T follicular helper cell (primary cell): ENCODE results near the gene ZNF860.
"Not testable (repeated sequence)": the region's sequence is repeated elsewhere in the genome, so short reads cannot be mapped to it uniquely, and the experiment has no call there.

Source experiments
- DNase-seq: peaks from one replicate; pipeline ENCODE4 v3.0.0-alpha.2; 2020; ENCODE audit warnings: low read depth

ZNF860 gene

GRCh38 chr3:31960793-31961431, 20.6 kb upstream of the ZNF860 start:
- no peak for DNase-seq

DNA sequence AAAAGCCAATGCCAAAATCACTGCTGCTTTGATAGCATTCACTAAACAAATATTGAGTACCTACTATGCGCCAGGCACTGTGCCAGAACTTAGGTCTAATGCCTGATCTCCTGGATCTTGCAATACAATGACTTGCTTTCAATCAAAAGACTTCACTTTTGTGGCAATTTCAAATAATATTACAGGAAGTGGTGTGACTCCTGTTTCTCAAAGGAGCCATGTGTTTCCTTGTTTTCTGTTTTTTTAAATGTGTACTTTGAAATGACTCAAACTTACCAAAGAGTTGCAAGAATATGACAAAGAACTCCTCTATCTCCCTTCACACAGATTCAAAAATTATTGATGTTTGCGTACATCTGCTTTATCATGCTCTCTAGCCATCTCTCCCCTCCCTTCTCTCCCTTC, 18.7 kb upstream of the ZNF860 start:
- no peak for DNase-seq

- DNase-seq: no peak
These were observed 14.5 kb upstream of the ZNF860 start for GRCh38 chr3:31966978-31967591.

DNA sequence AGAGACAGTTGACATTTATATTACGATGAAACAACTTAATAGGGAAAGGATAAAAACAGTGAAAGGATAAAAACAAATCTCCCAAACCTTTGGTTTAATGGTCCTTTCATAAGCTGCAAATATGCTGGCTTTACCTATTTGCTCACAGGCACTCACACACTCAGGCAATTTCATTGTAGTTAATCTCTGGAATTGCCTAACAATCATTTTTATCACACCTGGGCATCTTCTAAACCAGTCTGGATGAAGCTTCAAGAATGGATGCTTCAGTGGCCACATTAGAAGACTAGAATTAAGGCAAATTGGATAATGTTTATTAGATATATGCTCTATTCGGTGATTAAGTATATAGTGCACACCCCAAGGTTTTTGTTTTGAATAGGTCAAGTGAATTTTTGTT, 14.0 kb upstream of the ZNF860 start:
- DNase-seq: no peak

GRCh38 chr3:31968369-31968926, 13.1 kb upstream of the ZNF860 start:
- no peak for DNase-seq

DNA sequence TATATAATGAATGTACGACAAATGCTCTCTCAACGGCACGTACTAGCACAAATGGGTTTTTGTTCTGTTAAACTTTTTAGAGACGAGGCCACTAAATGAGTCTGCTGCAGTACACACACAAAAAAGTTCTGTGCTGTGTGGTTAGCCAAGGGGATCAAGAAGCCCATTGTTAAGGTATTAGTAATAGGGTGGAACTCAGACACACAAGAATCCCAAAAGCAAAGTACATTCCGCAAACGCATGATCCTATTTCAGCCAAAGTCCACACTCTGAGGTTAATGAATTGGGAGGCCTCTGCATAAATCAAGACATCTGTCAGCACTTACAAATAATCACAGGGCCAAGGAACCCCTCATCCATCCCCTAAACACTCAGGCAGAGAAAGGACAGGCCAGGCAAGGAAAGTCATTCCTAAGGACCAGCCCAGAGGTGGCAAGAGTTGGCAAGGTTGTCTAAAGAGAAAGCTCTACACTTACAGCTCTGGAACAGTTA, 12.6 kb upstream of the ZNF860 start:
- no peak for DNase-seq

DNA sequence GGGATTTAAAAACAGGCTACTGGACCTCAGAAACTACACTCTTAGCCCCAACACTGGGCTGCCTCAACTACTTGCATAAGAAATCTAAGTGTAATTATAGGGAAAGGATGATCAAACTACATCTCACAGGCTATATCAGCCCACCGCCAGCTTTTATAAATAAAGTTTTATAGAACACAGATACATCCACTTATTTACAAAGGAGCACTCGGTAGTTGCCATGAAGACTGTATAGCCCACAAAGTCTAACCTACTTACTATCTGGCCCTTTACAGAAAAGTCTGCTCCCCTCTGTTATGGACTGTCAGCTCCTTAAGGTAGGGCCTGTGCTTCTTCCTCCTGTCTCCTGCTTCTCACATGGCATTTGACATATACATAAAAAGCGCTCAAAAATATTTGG, 9.9 kb upstream of the ZNF860 start:
- DNase-seq: no peak

GRCh38 chr3:31973081-31973480, 8.5 kb upstream of the ZNF860 start:
- no peak for DNase-seq

GRCh38 chr3:31973837-31974236, 7.7 kb upstream of the ZNF860 start:
- no peak for DNase-seq

- no peak for DNase-seq
These were observed 7.1 kb upstream of the ZNF860 start for GRCh38 chr3:31974471-31974870.

- no peak for DNase-seq
These were observed 6.6 kb upstream of the ZNF860 start for GRCh38 chr3:31974964-31975363.

DNA sequence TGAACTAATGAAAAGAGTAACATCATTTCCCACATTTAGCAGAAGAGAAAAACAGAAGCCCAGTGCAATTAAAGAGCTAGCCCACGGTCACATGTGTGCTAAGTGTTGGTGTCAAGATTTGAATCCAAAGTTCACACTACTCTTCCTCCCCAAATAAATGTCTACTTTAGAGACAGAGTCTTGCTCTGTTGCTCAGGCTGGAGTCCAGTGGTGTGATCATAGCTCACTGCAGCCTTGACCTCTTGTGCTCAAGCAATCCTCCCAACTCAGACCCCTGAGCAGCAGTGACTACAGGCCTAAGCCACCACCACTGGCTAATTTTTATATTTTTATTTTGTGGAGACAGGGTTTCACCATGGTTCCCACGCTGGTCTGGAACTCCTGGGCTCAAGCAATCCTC, 5.2 kb upstream of the ZNF860 start:
- DNase-seq: no peak

GRCh38 chr3:31977736-31978135, 3.8 kb upstream of the ZNF860 start:
- no peak for DNase-seq

DNA sequence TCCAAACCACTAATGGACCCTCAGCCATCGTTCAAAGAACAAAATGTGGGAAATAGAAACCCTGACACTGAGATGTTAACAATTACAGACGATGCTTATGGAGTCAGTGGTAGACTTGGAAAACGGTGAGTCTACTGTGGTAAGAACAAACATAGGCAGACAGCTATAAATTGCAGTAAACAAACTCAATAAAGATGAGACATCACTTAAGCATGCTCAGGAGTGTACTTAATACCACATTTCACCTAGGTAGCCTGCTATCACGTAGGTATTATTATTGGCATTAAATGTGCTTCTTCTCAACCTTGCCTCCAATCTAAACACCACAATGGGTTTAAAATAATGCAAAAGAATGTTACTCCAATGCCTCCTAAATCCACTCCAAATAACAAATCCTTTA, 3.0 kb upstream of the ZNF860 start:
- DNase-seq: no peak

- DNase-seq: no peak
These were observed 2.4 kb upstream of the ZNF860 start for GRCh38 chr3:31979001-31979697.

DNA sequence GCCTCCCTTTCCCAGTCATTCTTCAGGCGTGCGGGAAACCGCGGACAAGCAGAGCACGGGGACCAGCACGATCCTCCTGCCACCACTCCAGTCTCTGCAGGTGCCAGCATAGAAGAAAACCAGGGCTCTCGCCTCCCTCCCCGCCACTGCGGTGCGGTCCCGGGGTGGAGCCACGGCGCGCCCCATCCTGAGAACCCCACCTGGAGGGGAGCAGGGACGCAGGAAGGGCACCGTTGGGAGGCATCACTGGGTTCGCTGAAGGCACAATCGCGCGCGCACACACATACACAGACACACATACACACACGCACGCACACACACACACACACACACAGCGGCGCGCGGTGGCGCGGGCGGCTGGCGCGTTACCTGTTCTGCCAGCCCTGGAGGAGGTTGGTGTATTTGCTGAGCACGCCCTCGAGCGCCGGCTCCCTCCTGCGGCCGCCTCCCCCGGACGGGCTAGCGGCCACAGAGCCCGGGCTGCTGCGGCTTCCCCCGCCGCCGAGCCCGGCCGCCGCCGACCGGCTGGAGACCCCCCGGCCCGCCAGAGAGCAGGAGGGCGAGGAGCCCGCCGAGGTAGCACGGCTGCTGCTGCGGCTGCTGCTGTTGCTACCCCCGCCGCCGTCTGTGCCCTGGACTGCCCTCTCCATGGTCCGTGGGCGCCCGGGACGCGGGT, 882 bp upstream of the ZNF860 start:
- peak; percentile 14 for DNase-seq

GRCh38 chr3:31984321-31984720, 2.8 kb downstream of the ZNF860 start:
- DNase-seq: no peak

DNA sequence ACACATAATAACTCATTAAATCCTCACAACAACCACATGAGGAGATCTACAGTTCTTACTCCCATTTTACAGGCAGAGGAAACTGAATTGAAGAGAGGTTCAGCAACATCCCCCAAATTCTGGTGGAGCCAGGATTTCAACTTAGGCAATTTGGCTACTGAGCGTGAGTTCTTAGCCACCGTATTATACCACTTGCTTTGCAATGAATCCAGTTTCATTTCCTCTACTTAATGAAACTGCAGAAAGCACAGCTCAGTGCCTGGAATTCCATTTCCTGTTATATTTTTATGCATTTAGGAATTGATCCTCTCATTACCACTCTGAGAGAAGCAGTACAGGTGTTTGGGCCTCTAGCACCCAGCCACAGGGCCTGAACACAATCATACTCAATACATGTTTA, 4.3 kb downstream of the ZNF860 start:
- no peak for DNase-seq

- no peak for DNase-seq
These were observed 6.7 kb downstream of the ZNF860 start for GRCh38 chr3:31988271-31988670.

DNA sequence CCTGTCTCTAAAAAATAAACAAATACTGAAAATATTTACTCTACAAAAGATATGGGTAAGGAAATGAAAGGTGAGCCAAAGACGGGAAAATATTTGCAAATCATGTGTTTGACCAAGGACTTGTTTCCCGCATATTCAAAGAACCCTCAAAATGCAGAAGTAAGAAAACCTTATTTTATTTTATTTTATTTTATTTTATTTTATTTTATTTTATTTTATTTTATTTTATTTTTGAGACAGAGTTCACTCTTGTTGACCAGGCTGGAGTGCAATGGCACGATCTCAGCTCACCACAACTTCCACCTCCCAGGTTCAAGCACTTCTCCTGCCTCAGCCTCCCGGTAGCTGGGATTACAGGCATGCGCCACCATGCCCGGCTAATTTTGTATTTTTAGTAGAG, 11.4 kb downstream of the ZNF860 start:
- DNase-seq: not testable (repeated sequence)

GRCh38 chr3:31993843-31994242, 12.3 kb downstream of the ZNF860 start:
- no peak for DNase-seq

DNA sequence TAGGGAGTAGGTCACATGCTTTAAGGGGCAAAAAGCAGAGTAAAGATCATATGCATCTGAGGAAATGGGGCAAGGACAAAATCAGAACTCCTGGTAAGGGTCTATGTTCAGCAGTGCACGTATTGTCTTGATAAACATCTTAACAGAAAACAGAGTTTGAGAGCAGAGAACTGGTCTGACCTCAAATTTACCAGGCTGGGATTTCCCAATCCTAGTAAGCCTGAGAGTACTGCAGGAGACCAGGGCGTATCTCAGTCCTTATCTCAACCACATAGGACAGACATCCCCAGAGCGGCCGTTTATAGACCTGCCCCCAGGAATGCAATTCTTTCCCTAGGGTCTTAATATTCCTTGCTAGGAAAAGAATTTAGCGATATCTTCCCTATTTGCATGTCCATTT, 13.5 kb downstream of the ZNF860 start:
- not testable (repeated sequence) for DNase-seq
